Activated CD8-positive, alpha-beta T cell treated with anti-CD3 and anti-CD28 coated beads for 36 hours (primary cell): Measurements from ENCODE around the gene OTOP3. TPM values are rescaled to one million over a fixed set of nuclear protein-coding genes. Genes with fewer than 3 reads are reported as not detected.
"Not testable (repeated sequence)": the region's sequence is repeated elsewhere in the genome, so short reads cannot be mapped to it uniquely, and the experiment has no call there.

Experiments used
- ATAC-seq: fragments of 200-7000 bp; cut with Tn5 transposase; one replicate; pipeline ENCODE4 v1.10.0; 2021; ENCODE audit warnings: mild to moderate bottlenecking, moderate library complexity
- CTCF ChIA-PET: fragments of 350-600 bp; sonication (Branson Sonifier 250); formaldehyde crosslinking; loops from one replicate; lab custom pipeline; 2021; ENCODE audit warnings: antibody characterized with exemption; lab: Charles Lee
- POLR2A ChIA-PET: fragments of 350-600 bp; sonication (Branson Sonifier 250); formaldehyde crosslinking; loops from one replicate; lab custom pipeline; 2021; ENCODE audit warnings: antibody characterized with exemption; lab: Charles Lee
- DNase-seq: peaks from one replicate; pipeline ENCODE4 v3.0.0-alpha.2; 2020
- H3K27ac Mint-ChIP-seq: one replicate; pipeline ENCODE4 v1.8.0; 2021; ENCODE audit warnings: mild to moderate bottlenecking, mixed read lengths
- H3K27me3 Mint-ChIP-seq: one replicate; pipeline ENCODE4 v1.8.0; 2021; ENCODE audit warnings: mixed read lengths
- H3K36me3 Mint-ChIP-seq: one replicate; pipeline ENCODE4 v1.8.0; 2021; ENCODE audit warnings: low read depth, mixed read lengths
- H3K4me1 Mint-ChIP-seq: one replicate; pipeline ENCODE4 v1.8.0; 2021; ENCODE audit warnings: low read depth, mixed read lengths
- H3K4me3 Mint-ChIP-seq: one replicate; pipeline ENCODE4 v1.8.0; 2021; ENCODE audit warnings: mild to moderate bottlenecking, moderate library complexity, mixed read lengths
- H3K9me3 Mint-ChIP-seq: one replicate; pipeline ENCODE4 v1.8.0; 2021; ENCODE audit warnings: mixed read lengths
- CTCF ChIP-seq: fragments of 200-600 bp; IDR thresholded peaks from one replicate; pipeline ENCODE4 v1.8.0; 2022; ENCODE audit warnings: antibody characterized with exemption, mild to moderate bottlenecking
- intact Hi-C: fragments of 100-400 bp; cut with micrococcal nuclease; formaldehyde crosslinking; loops from one replicate; pipeline ENCODE4 v1.10.0; 2022
- total RNA-seq, 2 experiments: library from RNA; stranded (reverse); gene quantifications; one replicate each; pipeline ENCODE4 v1.2.3, GENCODE V29; 2021

The OTOP3 gene
- total RNA-seq, 2 experiments from 2014 or later: not detected

- POLR2A ChIA-PET: no interaction called here
These were observed 28.7 kb upstream of the OTOP3 start for GRCh38 chr17:74907012-74907411.

DNA sequence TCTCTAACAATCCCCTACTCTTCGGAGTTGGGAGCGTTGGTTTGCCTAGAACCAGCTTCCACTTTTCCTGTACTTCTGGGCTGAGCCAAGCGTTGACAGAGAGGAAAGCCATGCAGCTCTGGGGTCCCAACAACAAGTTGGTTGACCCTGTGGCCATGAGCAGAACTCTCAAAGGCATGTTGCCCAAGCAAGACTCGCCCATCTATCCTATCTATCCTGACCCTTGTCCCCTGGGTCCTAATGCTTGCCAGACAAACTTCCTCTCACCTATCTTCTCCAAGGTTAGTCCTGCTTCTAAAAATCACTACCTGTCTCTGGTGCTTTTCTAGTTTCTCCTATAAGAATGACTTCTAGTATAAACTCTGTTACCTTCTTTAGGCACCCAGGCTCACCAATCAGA lies 26.6 kb upstream of the OTOP3 start:
- H3K4me3 Mint-ChIP-seq, H3K9me3 Mint-ChIP-seq, H3K27me3 Mint-ChIP-seq, POLR2A ChIA-PET, DNase-seq, H3K4me1 Mint-ChIP-seq, H3K27ac Mint-ChIP-seq, ATAC-seq, H3K36me3 Mint-ChIP-seq, intact Hi-C loops: not testable (repeated sequence)
- CTCF ChIA-PET: interaction anchor here (1.6 kb wide), 1 partner anchor 10 kb away, joined by 3 read pairs; no protein-coding TSS in a partner anchor

More at GRCh38 chr17:74907012-74907411, 28.7 kb upstream of the OTOP3 start:
- DNase-seq (no peak), ATAC-seq (no peak)
- CTCF ChIA-PET: interaction anchor here (1.3 to 1.4 kb wide), 2 partner anchors 17 to 51 kb away, joined by 4 to 5 read pairs; partner anchors contain the start of gene OTOP2
- Mint-ChIP-seq H3K4me3 (no peak overlapping the region), H3K4me1 (no peaks in the 10 kb centered on the region), H3K36me3 (no peaks in the 10 kb centered on the region), H3K27me3 (peaks cover 11% of the 10 kb centered on the region), H3K27ac (no peak overlapping the region), H3K9me3 (no peaks in the 10 kb centered on the region)
- intact Hi-C loops: no loop called here
- TF ChIP-seq CTCF: no peak

DNA sequence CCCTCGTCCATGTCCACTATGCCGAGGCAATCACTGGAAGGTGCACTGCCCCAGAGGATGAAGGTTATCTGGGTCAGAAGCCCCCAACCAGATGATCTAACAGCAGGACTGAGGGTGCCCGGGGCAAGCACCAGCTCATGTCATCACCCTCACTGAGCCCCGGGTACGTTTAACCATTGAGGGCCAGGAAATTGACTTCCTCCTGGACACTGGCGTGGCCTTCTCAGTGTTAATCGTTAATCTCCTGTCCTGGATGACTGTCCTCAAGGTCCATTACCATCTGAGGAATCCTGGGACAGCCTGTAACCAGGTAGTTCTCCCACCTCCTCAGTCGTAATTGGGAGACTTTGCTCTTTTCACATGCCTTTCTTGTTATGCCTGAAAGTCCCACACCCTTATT lies 24.3 kb upstream of the OTOP3 start:
- POLR2A ChIA-PET, DNase-seq, intact Hi-C loops: not testable (repeated sequence)

GRCh38 chr17:74916136-74916850 lies 19.4 kb upstream of the OTOP3 start:
- no peak for TF ChIP-seq CTCF
- Mint-ChIP-seq H3K36me3 (no peaks in the 10 kb centered on the region), H3K27ac (no peak overlapping the region), H3K4me1 (no peaks in the 10 kb centered on the region), H3K9me3 (no peaks in the 10 kb centered on the region), H3K27me3 (peaks cover 10% of the 10 kb centered on the region), H3K4me3 (no peak overlapping the region)
- POLR2A ChIA-PET: interaction anchor here (0.6 kb wide), 1 partner anchor 780 kb away, joined by 3 read pairs; no protein-coding TSS in a partner anchor
- ATAC-seq: no peak
- CTCF ChIA-PET: interaction anchor here (0.8 kb wide), 1 partner anchor 41 kb away, joined by 3 read pairs; no protein-coding TSS in a partner anchor
- intact Hi-C loops: no loop called here
- DNase-seq: no peak

More for the DNA sequence above, 24.3 kb upstream of the OTOP3 start:
- H3K36me3 Mint-ChIP-seq, H3K27me3 Mint-ChIP-seq, H3K9me3 Mint-ChIP-seq, ATAC-seq, H3K4me3 Mint-ChIP-seq, CTCF ChIA-PET, H3K4me1 Mint-ChIP-seq, H3K27ac Mint-ChIP-seq: not testable (repeated sequence)

- H3K36me3 Mint-ChIP-seq: no peaks in the 10 kb centered on the region
- no peak overlapping the region for H3K27ac Mint-ChIP-seq
- POLR2A ChIA-PET: interaction anchor here (0.6 kb wide), 1 partner anchor 779 kb away, joined by 3 read pairs; no protein-coding TSS in a partner anchor
- H3K27me3 Mint-ChIP-seq: peaks cover 13% of the 10 kb centered on the region
- no peak overlapping the region for H3K4me3 Mint-ChIP-seq
- no peaks in the 10 kb centered on the region for H3K9me3 Mint-ChIP-seq
- H3K4me1 Mint-ChIP-seq: no peaks in the 10 kb centered on the region
- DNase-seq (no peak), ATAC-seq (no peak)
- TF ChIP-seq CTCF: no peak
- CTCF ChIA-PET: interaction anchor here (0.8 kb wide), 1 partner anchor 41 kb away, joined by 3 read pairs; no protein-coding TSS in a partner anchor
- intact Hi-C loops: no loop called here
These were observed 18.9 kb upstream of the OTOP3 start for GRCh38 chr17:74916851-74917199.

- H3K27me3 Mint-ChIP-seq: peaks cover 16% of the 10 kb centered on the region
- DNase-seq (no peak), ATAC-seq (no peak)
- H3K9me3 Mint-ChIP-seq: no peaks in the 10 kb centered on the region
- TF ChIP-seq CTCF: no peak
- CTCF ChIA-PET: no interaction called here
- no peaks in the 10 kb centered on the region for H3K36me3 Mint-ChIP-seq
- POLR2A ChIA-PET: no interaction called here
- H3K4me3 Mint-ChIP-seq: no peak overlapping the region
- peaks cover under 1% of the 10 kb centered on the region for H3K4me1 Mint-ChIP-seq
- intact Hi-C loops: no loop called here
- no peak overlapping the region for H3K27ac Mint-ChIP-seq
These were observed 18.3 kb upstream of the OTOP3 start for GRCh38 chr17:74917430-74917829.
